IPS-18c (cell line): Measurements from ENCODE around the gene P2RY6.
"Not testable (repeated sequence)": the region's sequence is repeated elsewhere in the genome, so short reads cannot be mapped to it uniquely, and the experiment has no call there.

Experiments used
- H3K4me3 ChIP-seq: 2 replicates; pipeline ENCODE4 v1.7.0; 2013; ENCODE audit warnings: low read depth, mild to moderate bottlenecking, low read length, moderate library complexity; ENCODE audit not compliant: insufficient read depth
- H3K9me3 ChIP-seq: one replicate; pipeline ENCODE4 v1.6.1; 2013; ENCODE audit warnings: mild to moderate bottlenecking, low read length, moderate library complexity; ENCODE audit not compliant: control insufficient read depth, insufficient read depth

The P2RY6 gene, protein sequence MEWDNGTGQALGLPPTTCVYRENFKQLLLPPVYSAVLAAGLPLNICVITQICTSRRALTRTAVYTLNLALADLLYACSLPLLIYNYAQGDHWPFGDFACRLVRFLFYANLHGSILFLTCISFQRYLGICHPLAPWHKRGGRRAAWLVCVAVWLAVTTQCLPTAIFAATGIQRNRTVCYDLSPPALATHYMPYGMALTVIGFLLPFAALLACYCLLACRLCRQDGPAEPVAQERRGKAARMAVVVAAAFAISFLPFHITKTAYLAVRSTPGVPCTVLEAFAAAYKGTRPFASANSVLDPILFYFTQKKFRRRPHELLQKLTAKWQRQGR

DNA sequence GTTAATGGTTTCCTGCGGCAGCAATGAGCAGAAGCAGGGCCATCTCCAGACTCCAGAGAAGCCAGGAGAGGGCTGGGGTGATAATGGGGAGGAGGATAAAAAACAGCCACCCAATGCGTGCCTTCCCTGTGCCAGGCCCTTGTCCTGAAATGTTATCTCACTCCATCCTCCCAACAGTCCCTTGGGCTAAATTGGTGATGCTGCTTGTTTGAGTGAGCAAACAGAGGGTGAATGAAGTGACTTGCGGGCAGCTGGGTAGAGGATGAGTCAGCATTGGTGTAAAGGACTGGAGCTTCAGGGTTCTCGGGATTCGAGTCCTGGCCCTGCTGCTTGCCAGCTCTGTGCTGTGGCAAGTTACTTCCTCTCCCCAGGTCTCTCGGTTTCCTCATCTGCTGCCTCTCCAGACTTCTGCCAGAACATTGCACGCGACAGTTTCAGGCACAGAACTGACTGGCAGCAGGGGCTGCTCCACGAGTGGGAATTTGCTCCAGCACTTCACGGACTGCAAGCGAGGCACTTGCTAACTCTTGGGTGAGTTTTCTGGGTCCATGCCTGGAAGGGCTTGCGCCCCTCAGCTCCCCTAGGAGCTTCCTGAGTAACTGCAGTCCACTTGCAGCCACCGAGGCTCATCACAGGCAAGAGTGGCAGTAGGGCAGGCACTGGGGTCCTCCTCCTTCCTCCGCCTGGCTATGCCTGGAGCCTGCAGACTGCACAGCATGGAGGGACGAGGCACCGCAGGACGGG is at the start of gene P2RY6:
Gene P2RY6 (plus strand): TSS at position 403 of the 744 bp plus-strand sequence. CDS start 24,181 bp downstream, outside the sequence.
- Histone ChIP-seq H3K4me3 (no peak within 1 kb of the TSS), H3K9me3 (no peaks in the 10 kb centered on the region)

DNA sequence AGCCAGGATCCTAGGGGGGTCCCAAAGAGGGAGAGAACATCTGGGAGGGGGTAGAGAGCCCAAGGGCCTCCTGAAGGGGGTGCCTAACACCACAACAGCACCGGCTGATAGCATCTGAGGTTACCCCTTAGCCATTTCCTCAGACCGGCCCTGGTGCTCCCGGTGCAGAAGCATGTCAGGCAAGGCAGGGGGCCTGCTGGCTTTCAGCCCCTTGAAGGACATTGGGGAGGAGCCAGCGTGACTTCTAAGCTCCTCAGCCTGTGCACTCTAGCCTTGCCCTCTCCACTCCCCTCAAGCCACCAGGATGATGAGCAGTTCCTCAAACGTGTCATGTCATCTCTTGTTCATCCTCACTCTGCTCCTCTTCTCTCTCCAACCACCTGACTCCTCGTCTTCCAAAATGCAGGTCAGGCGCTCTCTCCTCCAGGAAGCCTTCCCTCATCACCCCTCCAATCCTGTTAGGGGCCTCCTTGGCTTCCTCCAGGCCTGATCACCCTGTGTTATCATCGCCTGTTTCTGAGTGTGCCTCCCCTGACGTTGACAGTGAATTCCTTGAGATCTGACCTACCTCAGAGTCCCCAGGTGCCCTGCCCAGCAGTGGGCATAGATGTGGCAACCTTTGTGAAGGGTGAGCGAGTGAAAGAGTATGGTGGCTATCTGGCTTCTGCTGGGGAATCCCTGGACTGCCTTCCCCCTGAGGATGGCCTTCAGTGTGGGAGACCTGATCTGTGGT is 48.0 kb upstream of the P2RY6 start:
- H3K4me3 ChIP-seq, result no peak overlapping the region
- H3K9me3 ChIP-seq, result no peaks in the 10 kb centered on the region

DNA sequence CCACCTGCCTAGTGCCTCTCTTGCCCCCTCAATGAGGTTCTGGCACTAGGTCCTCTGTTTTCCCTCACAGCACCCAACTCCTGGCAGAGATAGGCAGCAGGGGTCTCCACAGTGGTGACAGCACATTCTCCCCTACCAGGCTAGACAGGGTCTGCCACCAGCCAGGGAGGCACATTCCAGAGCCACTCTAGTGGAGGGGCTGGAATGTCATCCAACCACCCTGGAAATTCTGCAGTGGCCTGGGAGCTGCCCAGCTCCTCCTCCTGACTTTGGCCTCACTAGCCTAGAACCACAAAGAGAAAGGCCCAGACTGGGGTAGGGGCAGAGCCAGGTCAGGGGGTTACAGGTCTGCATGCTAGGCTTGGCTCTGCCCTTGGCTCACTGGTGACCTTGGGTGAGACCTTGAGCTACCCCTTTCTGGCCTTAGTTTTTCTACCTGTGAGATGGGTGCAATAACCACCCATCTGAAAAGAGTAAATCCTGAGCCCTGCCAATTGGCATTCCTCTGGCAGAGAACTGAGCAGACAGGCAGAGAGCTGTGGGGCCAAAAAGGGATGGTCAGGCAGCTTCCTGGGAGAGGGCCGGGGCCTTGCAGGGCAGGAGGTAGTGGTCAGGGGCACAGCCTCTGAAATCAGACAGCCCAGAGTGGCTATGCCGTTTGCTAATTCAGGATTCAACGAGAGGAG is 47.0 kb upstream of the P2RY6 start:
- no peaks in the 10 kb centered on the region for H3K9me3 ChIP-seq
- no peak overlapping the region for H3K4me3 ChIP-seq

DNA sequence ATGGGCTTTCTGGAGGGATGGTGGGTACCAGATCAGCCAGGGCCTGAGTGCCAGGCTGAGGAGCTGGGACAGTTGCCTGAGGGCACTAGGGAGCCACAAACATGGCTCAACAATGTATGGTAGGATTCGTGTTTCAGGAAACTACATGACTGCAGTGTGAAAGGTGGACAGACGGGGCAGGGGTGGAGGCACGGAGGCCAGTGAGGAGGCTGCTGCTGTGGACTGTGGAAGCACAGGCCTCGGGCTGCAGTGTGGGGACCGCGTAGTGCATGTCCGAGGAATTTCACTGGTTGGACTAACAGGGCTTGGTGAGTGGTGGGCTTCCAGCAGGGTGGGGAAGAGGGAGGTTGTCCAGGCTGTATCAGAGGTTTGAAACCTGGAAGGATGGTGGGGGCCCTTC is 46.3 kb upstream of the P2RY6 start:
- H3K9me3 ChIP-seq, result no peaks in the 10 kb centered on the region
- H3K4me3 ChIP-seq, result no peak overlapping the region

DNA sequence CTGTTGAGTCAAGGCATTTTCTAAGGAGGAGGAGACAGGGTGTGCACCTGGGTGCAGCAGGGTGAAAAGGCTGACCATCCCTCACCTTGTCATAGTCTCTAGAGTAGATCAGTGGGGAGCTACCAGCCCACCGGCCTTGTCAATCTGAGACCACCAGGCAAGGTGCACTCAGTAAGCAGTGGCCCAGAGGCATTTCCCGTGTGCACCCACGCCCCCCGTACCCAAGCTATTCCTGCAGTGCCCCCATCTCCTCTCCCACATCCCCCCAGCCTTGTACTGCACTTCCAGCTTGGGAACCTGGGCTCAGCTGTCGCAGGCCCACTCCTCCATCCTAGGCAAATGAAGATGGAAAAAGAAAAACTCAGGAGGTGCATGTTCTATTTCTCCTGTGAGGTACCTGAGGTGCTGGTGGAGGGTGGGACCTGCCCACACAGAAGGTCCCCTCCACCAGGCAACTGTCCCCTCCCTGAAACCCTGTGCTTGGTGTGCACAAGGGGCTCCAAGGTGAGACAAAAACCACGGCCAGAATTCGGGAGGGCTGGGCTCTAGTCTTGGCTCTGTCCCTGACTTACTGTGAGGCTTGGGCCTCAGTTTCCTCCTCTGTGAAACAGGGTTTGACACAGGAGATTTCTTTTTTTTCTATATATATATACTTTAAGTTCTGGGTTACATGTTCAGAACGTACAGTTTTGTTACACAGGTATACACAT is 45.7 kb upstream of the P2RY6 start:
- Histone ChIP-seq H3K9me3 (no peaks in the 10 kb centered on the region), H3K4me3 (no peak overlapping the region)

DNA sequence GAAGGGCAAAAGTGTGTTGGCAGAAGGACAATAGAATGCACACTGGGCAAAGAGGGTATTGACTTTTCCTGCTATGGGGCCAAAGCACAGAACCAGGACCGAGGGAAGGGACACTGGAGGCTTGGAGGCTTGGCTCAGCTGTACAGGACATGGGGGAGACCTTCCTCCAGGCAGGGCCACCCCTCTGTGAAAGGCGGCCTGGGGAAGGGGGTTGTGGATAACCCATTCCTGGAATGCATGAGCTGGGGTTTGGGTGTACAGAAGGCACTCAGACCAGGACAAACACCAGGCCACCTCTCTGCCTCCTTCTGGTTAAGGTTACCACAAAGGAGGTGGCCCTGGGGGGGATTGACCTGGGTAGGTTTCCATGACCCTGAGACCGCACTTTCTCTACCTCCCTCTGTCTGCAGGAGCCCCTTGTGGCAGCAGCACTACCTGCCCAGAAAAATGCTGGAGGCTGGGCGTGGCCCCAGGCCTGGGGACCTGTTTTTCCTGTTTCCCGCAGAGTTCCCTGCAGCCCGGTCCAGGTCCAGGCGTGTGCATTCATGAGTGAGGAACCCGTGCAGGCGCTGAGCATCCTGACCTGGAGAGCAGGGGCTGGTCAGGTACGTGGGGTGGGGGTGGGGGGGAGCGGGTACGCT is 44.4 kb upstream of the P2RY6 start:
- Histone ChIP-seq H3K4me3 (no peak overlapping the region), H3K9me3 (no peaks in the 10 kb centered on the region)

DNA sequence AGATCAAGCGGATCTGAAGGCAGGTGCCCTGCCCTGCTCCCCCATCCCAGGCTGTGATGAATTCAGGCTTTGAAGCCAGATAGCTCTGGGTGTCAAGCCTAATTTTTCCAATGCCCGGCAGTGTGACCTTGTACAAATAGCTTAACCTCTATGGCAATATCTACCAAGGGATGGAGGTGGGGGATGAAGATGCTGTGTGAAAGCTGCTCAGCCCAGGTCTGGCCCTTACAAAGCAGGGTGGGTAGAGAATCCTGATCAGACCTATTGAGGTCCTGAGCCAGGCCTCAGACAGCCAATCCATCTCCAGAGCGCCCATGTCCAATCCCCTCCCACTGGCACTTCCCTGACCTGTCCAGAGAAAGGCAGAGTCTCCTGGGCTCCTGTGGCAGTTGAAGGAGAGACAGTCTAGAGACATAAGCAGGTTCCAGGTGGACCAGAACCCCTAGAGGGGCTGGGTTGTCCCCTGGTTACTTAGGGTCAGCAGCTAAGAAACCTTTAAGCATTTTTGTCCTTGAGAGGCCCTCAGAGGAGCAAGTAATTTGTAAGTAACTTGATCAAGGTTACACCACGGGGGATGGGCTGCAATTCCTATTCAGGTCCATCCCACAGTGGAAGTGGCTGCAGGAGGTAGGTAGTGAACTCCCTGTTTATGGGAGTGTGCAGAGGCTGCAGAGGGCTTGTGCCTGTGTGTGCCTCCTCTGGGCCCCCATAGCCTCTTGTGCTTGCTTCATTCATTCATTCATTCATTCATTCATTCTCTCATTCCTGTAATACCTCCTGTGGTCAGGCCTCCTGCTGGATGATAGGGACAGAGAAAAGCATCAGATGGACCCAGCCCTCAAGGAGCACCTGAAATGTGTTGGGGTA is 43.6 kb upstream of the P2RY6 start:
- H3K9me3 ChIP-seq, result no peaks in the 10 kb centered on the region

DNA sequence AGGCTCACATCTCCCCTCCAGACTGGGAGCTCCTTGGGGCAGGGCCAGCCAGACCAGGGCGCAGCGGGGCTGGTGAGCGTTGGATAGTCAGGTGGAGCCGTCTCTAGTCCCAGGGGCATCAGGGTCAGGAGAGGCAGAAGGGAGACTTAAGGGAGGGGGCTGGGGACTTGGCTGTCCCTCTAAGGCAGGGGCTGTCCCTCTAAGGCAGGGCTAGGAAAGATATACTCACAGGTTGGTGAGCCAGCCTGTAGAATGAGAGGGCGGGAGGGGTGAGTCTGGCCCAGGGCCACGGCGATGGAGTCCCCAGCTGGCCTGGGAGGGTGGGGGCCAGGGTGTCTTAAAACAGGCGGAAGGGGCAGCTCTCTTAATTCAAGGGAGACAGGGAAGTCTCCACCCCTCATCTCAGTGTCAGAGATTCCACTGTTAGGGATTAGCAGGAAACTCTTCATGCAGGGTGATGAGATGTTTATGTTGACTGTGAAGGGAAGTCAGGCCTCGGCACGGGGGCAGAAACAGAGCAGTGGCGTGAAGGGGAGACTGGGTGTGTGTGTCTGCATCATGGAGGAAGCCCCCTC is 42.7 kb upstream of the P2RY6 start:
- H3K9me3 ChIP-seq, result peaks cover 2% of the 10 kb centered on the region
- no peak overlapping the region for H3K4me3 ChIP-seq

More for the DNA sequence above, 43.6 kb upstream of the P2RY6 start:
- H3K4me3 ChIP-seq, result no peak overlapping the region

DNA sequence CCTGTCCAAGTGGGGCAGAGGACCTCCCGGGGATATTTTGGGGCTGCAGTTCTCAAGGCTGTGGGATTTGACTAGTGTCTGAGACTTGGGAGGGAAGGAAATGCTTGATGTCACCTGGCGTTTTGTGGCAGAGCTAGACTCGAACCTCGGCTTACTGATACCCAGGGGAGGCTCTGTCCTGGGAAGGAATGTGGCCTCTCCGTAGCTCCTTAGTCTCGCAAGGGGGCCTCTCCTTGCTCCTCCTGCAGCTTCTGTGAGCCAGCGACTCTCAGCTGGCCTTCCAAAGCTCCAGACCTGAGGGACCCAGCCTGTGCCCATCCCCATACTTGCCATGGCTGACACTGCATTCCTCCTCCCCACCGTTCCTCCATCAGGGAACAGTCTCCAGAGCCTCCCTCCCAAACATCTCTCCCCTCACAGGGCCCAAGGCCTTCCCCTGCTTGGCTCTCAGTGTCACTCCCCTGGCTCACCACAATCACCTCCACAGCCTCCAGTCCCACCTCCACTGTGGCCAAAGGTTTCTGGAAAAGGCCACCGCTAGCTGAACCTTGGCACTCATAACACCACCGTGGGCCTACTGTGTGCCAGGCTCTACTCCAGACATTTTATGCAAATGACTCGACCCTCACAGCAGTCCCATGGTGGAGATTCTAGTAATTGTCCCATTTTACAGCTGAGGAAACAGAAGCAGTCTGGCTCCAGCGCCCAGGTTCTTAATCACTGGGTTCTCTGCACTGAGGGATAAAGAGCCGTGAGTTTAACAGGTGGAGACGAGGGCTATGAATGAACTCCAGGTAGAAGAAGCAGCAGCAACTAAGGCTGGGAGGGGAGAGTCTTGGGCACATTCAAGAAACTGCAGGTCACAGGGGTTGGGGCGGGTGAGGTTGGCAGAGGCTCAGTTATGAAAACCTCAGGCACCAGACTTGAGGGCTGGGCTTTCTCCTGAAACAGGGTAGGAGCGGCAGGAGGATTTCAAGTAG is 42.0 kb upstream of the P2RY6 start:
- peaks cover 2% of the 10 kb centered on the region for H3K9me3 ChIP-seq
- H3K4me3 ChIP-seq, result no peak overlapping the region

DNA sequence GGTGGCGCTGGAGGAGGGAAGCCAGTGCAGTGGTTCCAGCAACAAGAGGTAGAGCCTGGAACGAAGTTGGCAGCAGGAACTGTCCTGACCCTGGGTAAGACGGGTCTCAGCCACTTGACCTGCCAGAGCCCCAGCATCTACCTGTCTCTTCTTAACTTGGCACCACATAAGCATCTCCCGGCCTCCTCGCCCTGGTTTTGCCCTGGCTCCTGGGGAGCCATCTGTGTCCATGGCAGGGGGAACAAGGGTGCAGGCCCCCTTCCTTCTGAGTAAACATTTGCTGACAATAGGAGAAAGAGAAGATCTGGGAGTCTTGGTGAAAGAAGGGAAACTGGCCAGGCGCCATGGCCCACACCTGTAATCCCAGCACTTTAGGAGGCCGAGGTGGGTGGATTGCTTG is 41.2 kb upstream of the P2RY6 start:
- Histone ChIP-seq H3K9me3 (peaks cover 2% of the 10 kb centered on the region), H3K4me3 (no peak overlapping the region)

DNA sequence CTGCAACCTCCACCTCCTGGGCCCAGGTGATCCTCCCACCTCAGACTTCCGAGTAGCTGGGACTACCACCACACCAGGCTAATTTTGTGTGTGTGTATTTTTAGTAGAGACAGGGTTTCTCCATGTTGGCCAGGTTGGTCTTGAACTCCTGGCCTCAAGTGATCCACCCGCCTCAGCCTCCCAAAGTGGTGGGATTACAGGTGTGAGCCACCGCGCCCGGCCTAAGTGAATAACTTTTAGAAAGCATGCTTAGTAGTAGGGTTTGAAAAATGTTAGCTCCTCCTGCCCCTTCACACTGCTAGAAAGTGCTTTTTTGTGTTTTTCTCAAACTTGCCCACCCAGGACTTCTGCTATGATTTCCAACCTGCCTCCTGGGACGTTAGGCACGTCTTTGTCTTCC is 39.7 kb upstream of the P2RY6 start:
- not testable (repeated sequence) for H3K9me3 ChIP-seq, H3K4me3 ChIP-seq

DNA sequence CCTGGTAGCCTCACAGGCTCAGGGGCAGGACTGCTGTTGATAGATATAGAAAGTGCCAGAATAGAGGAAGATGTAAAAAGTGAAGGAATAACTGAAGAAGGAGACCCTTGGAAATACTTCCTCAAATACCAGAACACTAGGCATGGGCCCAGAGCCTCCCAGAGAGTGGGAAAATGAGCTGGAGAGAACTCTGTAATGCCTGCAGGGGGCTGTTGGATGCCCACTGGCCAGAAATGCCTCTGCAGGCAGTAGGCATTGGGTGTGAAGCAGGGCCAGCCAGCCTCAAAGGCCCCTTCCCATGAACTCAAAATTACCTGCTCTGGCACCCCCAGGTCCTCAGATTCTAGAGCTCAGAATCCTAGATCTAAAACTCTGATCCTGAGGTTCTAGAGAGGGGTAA is 38.9 kb upstream of the P2RY6 start:
- peaks cover 2% of the 10 kb centered on the region for H3K9me3 ChIP-seq
- no peak overlapping the region for H3K4me3 ChIP-seq

DNA sequence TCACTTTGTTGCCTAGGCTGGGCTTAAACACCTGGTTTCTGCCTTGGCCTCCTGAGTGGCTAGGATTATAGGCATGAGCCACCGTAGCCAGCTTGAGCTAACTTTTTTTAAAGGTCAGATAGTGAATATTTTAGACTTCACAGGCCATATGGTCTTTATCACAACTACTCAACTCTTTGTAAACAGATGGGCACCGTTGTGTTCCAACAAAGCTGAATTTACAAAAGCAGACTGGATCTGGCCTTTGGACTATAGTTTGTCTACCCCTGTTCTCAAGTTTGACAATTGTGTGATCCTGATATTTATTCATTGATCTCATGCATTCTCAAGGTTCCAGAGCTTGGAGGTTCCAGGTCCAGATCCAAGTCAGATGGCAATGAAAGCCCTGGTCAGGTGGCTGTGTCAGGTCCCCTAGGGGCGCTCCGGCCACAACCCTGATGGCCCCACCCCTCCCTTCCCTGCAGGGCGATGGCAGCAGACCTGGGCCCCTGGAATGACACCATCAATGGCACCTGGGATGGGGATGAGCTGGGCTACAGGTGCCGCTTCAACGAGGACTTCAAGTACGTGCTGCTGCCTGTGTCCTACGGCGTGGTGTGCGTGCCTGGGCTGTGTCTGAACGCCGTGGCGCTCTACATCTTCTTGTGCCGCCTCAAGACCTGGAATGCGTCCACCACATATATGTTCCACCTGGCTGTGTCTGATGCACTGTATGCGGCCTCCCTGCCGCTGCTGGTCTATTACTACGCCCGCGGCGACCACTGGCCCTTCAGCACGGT is 38.3 kb upstream of the P2RY6 start:
- peaks cover 2% of the 10 kb centered on the region for H3K9me3 ChIP-seq
- H3K4me3 ChIP-seq, result no peak overlapping the region
